Suppressor macrophage (primary cell): ENCODE data around the gene PHF12.

ENCODE experiments used
- DNase-seq, 4 experiments: peaks; one replicate each; pipeline ENCODE4 v3.0.0-alpha.2; 2020 to 2022

The PHF12 gene

DNA sequence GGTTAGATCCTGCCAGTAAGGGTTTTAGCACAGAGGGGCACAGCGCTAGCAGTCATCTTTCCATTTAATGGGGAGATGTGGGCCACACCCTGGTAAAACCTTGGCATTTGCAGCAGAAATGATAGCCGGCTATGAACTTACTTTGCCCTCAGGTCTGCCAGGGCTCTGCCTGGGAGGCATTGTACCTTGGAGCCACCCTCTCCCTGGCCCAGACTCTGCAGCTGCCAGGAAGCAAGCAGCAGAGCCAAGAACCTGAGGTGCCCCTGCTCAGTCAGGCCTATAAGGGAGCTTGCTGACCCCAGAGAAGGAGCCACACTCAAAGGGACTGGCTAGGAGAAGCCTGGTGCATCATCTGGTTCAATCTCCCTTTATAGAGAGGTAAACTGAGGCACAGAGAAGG, 23.7 kb upstream of the PHF12 start:
- DNase-seq, result no peak

DNA sequence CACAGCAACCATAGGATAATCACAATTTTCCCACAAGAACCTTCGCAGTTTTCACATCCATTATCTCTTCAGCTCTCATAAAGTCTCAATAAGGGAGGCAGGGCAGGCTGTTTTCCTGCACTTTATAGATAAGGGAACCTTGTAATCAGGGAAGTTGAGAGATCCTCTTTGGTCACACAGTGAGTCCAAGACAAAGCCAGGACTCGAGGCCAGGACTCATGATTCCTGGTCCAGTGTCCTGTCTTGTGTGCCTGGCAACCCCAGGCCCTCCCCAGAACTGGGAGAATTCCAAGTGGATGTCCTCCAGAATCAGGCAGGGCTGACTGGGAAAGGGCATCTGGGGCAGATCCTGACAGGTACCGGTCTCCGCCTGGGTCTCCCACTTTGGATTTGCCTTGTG, 23.1 kb upstream of the PHF12 start:
- peak in 2 of 4 experiments; percentile 21 to 37 for DNase-seq

DNA sequence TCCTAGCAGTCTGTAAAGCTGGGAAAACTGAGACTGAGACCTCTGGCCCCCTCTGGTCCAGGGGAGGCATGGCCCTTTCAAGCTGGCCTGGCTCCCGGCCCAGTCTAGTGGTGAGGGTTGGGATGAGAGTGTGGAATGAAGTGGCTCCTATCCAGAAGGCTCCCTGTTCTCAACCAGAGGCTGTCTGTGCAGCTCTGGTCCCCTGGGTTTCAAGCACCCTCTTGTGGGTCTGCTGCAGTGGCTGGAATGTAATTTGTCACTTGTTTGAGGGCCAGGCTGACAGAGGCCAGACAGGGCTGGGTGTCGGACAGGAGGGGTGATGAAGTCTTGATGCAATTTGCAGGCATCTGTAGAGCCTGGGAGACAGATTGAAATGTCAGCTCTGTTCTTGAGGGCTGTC, 22.1 kb upstream of the PHF12 start:
- no peak for DNase-seq

DNA sequence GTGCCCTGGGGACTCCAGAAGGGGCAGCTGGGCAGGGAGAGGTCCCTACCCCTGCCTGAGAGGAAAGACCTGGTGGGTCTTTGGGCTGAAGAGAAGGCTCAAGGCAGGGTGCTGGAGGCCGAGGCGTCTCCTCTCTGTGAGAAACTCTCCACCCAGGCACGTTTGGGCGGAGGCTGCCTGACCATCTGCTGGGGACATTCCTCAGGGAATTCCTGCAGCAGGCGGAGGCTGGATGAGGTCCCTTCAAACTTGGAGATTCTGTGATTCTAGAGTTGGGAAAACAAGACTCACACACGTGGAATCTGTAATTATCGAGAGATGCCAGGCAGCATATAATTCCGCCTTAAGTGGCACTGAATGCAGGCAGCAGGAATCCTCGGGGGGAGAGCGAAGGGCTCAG, 21.1 kb upstream of the PHF12 start:
- no peak for DNase-seq

DNA sequence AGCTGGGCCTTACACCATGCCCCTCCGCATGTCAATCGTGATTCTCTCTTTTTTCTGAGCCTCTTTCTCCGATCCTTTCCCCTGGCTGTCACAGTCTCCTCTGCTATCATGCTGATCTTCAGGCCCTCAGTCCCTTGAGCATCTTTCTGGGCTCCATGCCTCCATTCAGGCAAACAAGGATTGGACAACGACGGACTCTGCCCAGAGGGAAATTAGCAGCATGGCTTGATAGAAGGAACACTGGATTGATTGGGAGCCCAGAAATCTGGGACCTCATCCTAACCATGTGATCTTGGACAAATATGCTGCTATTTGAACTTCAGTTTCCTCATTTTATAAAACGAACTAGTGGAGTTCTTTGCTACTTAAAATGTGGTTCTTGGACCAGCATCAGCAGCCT, 19.6 kb upstream of the PHF12 start:
- DNase-seq, result no peak

DNA sequence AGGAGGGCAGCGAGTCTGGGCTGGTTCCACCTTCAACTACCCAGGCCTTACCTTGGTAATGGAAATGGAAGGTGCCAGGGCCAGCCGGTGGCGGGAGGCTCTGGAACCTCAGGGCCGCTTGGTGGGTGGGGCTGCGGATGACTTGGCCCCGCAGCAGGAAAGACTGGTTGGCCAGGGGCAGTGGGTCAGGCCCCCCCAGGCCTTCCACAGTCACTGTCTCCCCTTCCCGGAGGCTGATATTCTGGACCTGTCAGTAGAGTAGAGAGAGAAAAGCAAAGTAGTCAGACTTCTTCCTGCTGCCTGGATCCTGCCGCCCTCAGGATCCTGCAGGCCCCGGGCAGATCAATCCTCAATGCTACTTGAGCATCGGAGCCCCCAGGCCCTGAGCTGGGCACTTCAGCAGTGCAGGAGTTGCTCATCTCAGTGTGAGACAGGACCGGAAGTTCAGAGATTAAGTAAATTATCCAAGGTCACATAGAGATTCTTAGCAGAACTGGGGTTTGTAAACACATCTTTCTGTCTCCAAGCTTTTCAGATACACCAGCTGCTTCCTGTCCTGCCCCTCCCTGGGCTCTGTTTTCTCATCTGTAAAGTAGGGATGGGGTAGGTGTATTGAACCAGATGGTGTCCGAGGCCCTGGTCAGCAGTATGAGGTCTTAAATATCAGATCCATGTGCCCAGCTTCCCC, 18.5 kb upstream of the PHF12 start:
- no peak for DNase-seq

DNA sequence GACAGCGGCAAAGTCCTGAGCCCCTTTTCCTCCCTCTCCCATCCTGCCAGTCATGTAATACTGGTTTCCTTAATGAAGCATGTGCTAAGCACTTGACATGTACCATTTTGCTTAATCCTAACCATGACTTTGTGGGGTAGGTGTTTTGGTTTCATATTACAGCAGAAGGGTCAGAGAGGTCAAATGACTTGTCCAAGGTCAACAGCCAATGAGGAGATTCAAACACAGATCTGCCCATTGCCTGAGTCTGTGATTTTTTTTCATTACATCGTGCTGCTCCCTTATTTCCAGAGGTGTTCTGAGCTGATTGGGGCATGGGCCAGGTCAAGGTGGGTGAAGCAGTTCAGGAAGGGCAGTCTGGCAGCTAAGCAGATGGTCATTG, 17.6 kb upstream of the PHF12 start:
- DNase-seq, result no peak

DNA sequence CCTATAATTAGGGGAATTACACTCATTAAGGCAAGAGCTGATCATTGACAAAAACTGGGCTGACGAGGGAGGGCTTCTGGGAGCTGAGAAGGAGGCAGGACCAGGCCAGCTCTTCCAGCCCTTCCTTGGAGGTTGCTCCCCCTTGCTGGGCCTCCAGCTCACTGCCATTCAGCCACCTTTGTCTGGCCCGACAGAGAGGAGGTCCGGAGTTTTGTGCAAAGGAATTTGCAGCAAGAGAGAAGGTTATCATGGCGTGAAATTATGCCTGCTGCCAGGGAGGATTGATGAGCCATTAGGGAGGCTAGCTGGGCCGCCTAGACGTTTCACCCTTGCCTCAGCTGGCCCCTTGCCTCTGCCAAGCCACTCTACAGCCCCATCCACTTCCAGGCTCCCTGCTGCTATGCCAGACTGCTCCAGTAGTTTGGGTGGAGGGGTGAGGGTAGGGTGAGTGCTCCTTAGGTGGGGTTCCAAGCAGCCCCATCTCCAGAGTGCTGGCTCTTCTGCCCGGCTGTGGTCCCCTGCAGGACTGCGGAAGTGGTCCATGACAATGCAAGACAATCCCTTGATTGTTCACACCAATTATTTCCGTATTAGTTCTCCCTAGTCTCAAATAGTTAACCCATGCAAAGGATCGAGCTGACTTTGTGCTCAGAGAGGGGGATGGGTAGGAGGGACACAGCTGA, 17.1 kb upstream of the PHF12 start:
- DNase-seq, result no peak

DNA sequence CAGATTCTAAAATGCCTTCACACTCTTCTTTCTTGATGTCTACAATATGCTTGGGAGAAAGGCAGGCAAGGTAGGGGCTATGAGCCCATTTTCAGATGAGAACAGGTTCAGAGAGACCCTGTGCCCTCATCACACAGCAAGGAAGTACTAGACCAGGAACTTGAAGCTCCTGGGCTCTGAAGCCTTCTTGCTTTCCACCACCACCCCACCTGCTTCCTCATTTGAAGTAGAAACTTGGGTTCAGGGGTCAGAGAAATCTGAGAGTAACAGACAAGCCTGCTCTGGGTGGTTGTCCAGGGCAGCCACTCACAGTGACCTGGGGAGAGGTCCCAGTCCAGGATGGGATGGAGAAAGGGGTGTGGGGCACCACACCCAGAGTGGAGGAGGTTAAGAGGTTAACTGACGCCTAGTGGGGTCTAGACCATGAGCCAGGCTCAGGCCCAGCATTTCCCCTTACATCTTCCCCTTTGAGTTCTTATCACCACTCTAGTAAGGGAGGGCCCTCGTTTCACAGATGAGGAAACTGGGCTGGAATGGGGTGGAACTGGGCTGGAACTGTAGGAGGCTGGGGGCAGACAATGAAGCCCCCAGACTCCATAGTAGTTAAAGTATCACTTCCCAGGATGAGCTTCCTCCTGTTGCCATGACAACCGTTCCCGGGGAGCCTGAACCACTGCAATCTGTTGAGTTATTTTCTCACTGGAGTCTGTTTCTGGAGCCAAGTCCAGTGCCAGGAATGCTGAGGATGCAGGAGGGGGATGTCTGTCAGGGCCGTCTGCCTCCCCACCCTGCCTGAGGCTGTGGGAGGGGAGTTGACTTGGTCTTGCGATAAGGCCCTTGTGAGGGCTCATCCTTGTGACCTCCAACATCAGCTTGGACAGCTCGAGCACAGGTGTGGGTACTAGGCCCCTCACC, 16.2 kb upstream of the PHF12 start:
- DNase-seq, result peak; percentile 46 to 65 (median 56)

DNA sequence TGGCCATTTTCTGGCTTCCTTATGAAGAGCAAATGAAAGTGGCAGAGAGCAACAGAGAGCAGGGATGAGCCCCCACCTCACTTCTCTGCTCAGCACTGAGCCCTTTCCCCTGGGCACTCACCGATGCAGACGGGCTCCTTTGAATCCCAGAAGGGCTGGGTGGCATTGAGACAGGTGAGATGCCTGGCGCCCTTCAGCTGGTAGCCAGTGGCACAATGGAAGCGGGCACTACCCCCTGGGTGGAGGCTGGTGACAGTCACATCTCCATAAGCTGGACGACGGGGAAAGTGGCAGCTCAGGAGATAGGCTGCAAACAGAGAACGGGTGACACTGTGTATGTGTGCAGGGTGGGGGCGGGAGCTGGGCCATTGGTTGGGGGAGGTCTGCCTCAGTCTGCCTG, 12.5 kb upstream of the PHF12 start:
- DNase-seq, result no peak

DNA sequence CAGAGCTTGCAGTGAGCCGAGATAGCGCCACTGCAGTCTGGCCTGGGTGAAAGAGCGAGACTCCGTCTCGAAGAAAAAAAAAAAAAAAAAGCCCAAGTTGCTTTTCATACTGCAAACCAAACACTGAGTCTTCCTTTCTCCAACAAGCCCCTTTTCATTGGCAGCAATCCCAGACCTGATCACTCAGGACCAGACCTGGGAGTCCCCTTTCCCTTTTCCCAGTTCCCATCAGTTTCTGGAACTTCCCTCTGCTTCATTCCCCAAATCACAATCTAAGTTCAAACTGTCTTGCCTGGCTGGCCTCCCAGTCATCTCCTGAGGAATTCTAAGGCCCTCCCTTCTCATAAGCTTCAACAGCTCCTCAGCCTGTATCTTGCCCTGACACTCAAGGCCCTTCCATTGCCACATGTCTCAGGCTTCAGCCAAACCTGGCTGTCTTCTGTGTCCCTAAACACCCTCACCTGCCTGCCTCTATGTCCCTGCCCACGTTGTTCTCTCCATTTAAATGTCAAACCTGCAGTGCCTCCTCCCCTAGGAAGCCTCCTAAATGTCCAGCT, 11.8 kb upstream of the PHF12 start:
- no peak for DNase-seq

DNA sequence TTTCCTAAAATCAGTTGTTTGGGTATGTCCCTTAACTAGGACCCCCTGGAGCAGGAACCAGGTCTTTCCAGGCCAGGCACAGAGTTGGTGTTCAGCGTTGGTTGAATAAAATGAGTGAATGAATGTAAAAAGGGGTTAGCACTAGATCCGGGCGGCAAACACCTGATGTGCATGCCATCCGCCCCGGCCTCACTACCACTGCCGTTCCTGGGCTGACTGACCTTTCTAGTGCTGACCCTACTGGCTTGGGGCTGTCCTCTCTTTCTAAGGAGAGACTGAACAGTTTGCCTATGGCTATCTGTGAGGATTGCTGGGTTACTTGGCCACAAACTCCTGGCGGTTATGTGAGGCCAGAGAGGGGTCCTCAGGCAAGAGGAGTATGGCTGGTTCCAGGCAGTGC, 10.1 kb upstream of the PHF12 start:
- DNase-seq, result no peak

DNA sequence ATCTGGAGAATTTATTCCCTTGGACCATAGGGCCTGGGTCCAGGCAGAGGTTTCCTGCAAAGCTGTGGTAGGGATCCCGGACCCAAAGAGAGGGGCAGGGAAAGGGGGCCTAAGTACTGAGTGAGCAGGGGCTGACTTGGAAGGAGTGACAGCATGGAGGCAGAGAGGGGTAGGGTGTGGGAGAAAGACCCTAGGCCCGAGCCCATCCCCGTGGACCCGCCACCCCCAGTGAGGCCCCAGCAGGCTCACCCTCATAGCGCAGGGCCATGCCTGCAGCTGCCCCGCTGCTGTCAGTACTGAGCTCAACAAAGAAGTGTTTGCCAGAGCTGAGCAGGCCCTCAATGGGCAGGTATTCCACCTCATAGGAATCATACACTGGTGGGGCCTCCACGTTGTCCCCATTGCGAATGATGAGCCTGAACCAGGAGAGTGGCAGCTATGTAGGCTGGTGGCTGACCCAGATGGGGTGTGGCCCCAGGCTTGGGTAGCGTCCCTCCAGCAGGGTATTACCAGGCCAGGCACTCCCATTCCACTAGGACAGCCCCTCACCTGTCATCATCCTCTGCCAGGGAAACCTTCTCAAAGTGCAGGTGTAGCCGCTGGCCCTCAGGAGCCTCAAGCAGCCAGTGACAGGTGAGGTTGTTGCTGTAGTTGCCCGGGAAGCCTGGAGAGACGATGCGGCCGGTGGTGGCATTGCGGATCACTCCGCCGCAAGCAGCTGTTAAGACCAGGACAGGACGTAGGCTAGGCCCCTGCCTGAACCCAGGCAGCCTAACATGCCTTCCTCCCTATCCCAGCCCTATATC, 9.1 kb upstream of the PHF12 start:
- DNase-seq, result no peak

DNA sequence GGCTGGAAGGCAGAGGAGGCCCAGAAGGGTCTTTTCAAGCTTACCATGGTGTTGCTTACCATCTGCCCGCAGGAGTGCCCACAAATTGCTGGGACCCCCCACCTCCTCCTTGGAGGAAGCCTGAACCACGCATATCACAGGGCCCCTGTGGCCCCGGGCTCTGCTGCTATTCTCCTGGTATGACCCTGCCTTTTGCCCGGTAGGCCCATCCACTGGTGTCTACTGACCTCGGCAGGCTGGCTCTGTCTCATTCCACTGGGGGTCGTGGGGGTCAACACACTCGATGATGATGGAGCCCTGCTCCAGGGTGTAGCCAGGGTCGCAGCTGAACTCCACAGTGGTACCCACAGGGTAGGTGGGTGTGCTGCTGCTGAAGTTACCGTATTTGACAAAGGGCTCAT, 8.2 kb upstream of the PHF12 start:
- DNase-seq, result no peak

DNA sequence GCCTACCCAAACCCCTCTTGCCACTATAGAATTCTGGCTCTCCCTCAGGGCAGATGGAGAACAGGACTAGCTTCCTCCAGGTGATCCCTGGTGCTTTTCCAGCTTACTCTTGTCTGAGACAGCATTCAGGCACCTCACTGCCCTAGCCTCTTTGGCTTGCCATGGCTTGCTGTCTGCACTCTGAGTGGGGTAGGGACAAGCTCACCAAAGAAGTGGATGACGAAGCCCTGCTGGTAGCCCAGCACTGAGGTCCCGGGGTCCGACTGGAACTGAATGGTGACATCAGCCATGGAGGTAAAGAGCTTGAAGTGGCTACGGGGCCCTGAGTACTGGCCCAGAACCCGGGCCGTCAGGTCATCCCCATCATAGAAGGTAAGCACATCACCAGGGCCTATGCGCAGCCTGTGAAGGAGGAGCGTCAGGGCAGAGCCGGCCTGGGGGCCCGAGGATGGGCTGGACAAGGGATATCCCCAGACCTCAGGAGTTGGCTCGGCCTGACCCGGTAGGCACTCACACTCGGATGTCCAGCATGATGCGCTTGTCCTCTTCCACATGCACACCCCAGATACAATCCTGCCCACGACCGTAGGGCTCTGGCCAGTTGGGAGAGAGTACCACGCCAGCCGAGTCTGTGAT, 7.6 kb upstream of the PHF12 start:
- no peak for DNase-seq

DNA sequence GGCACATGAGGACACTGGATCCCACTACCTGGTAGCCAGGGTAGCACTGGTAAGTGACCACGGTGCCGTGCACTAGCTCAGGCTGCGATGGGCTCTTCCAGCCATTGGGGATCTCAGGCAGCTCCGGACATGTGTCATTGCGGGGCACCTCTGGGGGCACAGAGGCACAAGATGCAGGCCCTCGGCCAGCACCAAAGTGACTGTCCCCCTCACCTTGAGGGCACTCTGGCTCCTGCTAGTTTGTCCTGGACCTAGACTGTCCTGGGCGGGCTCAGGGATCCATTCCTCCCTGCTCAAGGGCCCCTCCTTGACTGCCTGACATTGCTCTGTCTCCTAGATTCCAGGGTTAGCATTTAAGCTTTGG, 6.7 kb upstream of the PHF12 start:
- no peak for DNase-seq

DNA sequence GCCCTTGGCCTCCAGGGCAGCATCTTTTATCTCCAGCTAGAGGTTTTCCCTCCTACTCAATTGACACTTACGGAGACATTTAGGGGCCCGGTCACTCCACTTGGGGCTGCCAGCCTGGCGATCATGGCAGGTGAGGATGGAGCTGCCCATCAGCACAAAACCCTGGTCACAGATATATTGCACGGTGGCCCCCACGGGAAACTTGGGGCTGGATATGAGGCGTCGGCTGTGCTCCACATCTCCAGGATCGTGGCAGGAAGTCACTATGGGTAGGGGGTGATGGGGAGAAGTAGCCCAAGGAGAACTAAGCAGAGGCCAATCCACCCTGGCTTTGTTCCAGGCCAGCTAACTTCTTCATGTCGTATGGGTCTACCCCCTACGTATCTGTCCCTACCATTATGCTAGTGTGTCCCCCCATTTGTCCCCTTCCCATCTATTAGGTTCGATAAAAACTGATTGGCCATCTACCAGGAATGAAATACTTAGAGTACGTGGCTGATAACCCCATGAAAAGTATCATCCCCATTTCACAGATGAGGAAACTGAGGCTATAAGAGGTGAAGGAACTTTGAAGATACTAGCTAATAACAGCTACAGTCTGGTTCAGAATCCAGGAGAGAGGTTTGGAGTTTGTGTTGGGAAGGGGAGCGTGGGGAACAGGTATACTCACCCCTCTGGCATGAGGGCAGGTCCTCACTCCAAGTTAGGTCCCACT, 6.1 kb upstream of the PHF12 start:
- no peak for DNase-seq

DNA sequence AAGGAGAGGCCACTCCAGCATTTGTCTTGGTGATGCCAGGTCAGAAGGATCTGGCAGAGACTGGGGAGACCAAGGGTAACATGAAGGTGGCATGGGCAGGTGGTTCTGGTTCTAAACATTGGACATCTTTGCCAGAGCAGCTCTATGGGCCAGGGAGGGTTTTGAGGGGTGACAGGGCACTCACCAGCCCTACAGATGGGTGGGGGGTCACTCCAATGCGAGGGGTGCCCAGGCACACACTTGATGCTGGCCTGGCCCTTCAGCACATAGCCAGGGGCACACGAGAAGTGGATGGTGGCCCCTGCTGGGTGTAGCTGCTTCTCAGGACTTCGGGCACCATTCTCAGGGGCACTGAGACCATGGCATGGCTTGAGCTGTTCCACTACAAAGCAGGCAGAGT, 5.5 kb upstream of the PHF12 start:
- no peak for DNase-seq

DNA sequence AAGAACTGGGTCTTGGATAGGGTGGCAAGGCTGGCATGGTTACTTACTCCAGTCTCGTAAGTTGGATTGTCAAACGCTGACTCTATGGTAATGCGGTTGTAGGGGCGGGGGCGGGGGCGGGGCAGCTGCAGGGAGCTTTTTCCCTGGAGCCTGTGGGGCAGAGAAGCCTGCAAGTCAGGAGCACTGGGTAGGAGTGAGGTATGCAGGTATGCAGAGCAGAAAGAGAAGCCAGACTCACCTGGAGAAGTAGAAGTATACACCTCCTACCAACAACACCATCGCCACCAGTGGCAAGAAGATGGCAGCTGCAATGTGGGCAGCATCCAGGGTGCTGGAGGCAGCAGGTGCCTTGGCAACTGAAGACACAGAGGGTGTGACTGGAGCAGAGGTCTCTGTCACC, 4.8 kb upstream of the PHF12 start:
- no peak for DNase-seq

DNA sequence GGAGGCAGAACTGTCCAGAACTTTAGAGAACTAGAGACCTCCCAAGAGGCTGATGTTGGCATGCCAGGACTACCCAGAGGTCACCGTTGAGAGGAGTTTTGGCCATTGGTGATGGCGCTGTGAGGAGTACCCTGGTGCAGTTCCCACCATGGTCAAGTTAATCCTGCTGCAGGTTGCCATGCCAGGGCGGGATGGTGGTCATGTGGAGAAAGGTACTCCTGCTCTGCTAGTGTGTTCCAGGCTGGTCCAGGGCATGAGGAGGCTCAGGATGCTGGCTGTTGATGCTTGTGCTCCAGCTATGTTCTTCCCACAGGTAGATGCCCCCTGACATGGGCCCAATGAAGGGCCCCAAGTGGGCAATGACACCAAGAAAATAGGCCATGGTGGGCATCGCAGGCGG, 4.1 kb upstream of the PHF12 start:
- no peak for DNase-seq

DNA sequence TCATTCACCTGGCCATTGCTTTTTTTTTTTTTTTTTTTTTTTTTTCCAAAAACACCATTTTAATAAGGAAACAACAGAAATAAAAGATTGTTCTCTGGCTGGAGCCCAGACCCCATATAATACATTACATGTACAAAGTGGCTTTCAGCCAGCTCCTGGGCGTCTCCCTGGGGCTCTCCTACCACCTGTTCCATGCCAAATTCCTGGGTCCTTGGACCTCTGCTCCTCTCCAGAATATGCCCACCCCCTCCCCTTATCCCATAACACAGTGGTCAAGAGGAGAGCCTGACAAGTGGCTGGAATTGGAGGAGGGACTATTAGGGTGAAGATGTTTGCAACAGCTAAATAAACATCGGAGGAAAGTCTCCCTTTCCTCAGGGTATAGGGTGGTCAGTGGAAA, 3.6 kb upstream of the PHF12 start:
- no peak for DNase-seq
